Thyroid gland (tissue), 4 donors: ENCODE results near the gene ABCA13. TPM values are rescaled to one million over a fixed set of nuclear protein-coding genes. Genes with fewer than 3 reads are reported as not detected.

Experiments
- DNase-seq, 2 donors: peaks; one replicate each; pipeline ENCODE4 v3.0.0-alpha.2; 2019
- H3K27ac ChIP-seq, 3 donors: fragments of 200-600 bp; sonication (generic); 1 replicate in 2 of 3; 2 replicates in 1 of 3; pipeline ENCODE4 v1.5.1; 2016 to 2019; ENCODE audit warnings: mild to moderate bottlenecking in 1 of 3, moderate library complexity in 1 of 3
- H3K27me3 ChIP-seq: fragments of 200-600 bp; sonication (generic); one replicate; pipeline ENCODE4 v1.5.1; 2019
- H3K36me3 ChIP-seq, 2 donors: fragments of 200-600 bp; sonication (generic); one replicate each; pipeline ENCODE4 v1.5.1; 2016 to 2019
- H3K4me1 ChIP-seq, 2 donors: fragments of 200-600 bp; sonication (generic); one replicate each; pipeline ENCODE4 v1.5.1; 2017 to 2019
- H3K4me3 ChIP-seq, 3 donors: fragments of 200-600 bp; sonication (generic); replicated peaks in 1 of 3; 1 replicate in 2 of 3; 2 replicates in 1 of 3; pipeline ENCODE4 v1.5.1; 2016; ENCODE audit warnings: mild to moderate bottlenecking in 1 of 3
- H3K9me3 ChIP-seq: fragments of 200-600 bp; sonication (generic); one replicate; pipeline ENCODE4 v1.5.1; 2017
- POLR2A ChIP-seq, 2 donors: fragments of 450-650 bp; IDR thresholded peaks; one replicate each; pipeline ENCODE4 v1.6.1; 2017; ENCODE audit warnings: antibody characterized with exemption in 2 of 2, mild to moderate bottlenecking in 2 of 2, moderate library complexity in 1 of 2
- WGBS, 2 donors: methylation state at CpG; one replicate each; pipeline ENCODE4 v1.1.5; 2017; 5-methylcytosine and 5-hydroxymethylcytosine counted together
- intact Hi-C: fragments of 100-400 bp; cut with DNase I; formaldehyde crosslinking; loops from one replicate; pipeline ENCODE4 v1.15.1; 2023
- total RNA-seq, 4 donors: library from RNA; depleted of rRNA; stranded (reverse); fragments of >200 nt; gene quantifications; one replicate each; pipeline ENCODE4 v1.2.3, GENCODE V29; 2016
- TF ChIP-seq, protein P1 (sequence below), 6 experiments: fragments of 200-600 bp in 3 of 6; fragments of 450-650 bp in 3 of 6; sonication (generic) in 3 of 6; IDR thresholded peaks; one replicate each; pipeline ENCODE4 v1.5.1; 2016 to 2019; ENCODE audit warnings: antibody characterized with exemption in 6 of 6, mild to moderate bottlenecking in 2 of 6, inconsistent platforms in 1 of 6, moderate library complexity in 1 of 6

Gene ABCA13
- total RNA-seq, 4 donors from 2014 or later, result 7.6 to 13.3 (median 11.7) TPM

DNA sequence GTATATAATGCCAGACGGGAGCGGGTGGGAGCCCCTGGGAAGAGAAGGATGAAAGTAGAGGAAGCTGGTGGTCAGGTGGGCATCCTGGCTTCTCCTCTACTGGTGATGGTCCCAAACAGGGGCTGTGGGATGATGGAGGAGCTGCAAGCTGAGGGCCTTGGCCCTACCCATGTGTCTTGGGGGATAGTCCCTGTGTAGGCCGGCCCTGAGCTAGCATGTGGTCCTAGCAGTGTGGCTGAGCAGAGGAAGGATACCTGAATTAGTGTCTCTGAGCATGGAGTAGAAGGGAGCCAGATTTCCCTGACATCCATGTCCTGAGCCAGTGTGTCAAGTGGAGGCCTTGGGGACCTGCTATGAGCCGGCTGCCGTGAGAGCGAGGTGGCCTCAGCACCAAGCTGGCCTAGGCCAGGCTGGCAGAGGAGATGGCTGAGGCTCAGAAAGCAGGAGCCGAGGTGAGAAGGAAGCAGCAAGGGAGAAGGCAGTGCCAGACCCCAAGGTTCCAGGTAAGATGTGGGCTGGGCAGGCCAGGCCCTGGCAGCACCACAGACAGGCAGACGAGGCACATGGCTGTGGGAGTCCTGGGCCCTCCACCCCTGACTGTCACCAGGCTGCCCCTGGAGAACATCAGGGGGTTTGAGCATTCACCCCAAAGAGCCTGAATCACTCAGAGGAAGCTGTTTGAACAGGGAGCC lies 150.2 kb downstream of the ABCA13 start:
- Histone ChIP-seq H3K4me1 (no peaks in the 10 kb centered on the region), H3K36me3 (no peaks in the 10 kb centered on the region), H3K9me3 (no peaks in the 10 kb centered on the region), H3K4me3 (no peak overlapping the region), H3K27ac (no peak overlapping the region), H3K27me3 (no peaks in the 10 kb centered on the region)
- TF ChIP-seq, protein P1, sequence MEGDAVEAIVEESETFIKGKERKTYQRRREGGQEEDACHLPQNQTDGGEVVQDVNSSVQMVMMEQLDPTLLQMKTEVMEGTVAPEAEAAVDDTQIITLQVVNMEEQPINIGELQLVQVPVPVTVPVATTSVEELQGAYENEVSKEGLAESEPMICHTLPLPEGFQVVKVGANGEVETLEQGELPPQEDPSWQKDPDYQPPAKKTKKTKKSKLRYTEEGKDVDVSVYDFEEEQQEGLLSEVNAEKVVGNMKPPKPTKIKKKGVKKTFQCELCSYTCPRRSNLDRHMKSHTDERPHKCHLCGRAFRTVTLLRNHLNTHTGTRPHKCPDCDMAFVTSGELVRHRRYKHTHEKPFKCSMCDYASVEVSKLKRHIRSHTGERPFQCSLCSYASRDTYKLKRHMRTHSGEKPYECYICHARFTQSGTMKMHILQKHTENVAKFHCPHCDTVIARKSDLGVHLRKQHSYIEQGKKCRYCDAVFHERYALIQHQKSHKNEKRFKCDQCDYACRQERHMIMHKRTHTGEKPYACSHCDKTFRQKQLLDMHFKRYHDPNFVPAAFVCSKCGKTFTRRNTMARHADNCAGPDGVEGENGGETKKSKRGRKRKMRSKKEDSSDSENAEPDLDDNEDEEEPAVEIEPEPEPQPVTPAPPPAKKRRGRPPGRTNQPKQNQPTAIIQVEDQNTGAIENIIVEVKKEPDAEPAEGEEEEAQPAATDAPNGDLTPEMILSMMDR (IDR thresholded peaks at IDR 0.05), result no peak
- TF ChIP-seq POLR2A (IDR thresholded peaks at IDR 0.05), result no peak
- DNase-seq, result no peak
- intact Hi-C loops, result no loop called here
- WGBS, 2 donors, result 87 to 96% methylated on average over 7 to 8 of the region's 8 CpGs

DNA sequence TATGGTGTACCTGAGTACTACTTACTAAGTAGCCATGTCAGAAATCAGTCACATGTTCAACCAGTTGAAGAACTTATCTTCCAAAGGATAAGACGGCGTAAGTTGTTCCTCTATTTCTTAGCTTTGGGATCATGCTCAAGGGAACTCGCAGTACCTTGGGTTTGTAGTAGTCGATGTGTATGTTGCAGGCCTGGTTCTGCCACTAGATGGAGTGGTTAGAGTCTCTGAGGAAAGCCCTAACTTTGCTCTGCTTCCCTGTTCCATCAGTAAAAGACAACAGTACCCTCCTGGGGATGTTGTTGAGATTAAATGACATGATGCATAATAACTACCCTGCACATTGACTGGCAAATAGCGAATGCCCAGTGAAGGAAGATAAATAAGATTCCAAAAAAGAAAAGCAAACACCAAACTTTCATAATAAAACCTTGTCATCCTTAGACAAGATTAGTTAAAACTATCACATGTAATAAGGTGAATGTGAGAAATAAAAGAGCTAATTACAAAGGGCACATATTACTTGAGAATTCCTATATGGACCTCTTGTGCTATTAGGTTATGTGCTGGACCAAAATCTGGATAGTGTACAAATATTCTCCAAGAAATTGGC lies 165.9 kb downstream of the ABCA13 start:
- no peaks in the 10 kb centered on the region for H3K36me3 ChIP-seq
- no peak for TF ChIP-seq POLR2A (IDR thresholded peaks at IDR 0.05)
- TF ChIP-seq, protein P1 (IDR thresholded peaks at IDR 0.05), result peak in 3 of 6 experiments; percentile 17 to 33 (median 19)
- no peak overlapping the region for H3K27ac ChIP-seq
- H3K4me1 ChIP-seq, result no peaks in the 10 kb centered on the region
- peak in 1 of 2 donors; percentile 7 for DNase-seq
- intact Hi-C loops, result no loop called here
- no peaks in the 10 kb centered on the region for H3K9me3 ChIP-seq
- 51 to 66% methylated on average over 5 of the region's 5 CpGs for WGBS, 2 donors
- no peaks in the 10 kb centered on the region for H3K27me3 ChIP-seq
- no peak overlapping the region for H3K4me3 ChIP-seq

DNA sequence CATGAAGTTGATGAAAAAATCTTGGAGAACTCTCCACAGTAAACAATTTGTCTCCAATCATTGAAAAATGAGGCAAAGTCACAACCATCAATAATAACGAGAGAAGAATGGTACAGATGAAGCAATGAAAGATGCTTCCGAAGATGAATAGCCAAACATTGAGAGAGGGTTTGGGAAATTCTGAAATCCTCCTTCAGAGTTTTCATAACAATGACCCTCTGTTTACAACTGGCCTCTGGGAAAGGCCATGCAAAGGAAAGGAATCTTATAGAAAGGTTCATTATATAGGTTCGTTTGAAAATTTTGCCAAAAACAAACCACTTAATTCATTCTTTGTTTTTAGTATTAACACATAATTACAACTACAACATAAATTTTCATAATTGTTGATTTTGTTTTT lies 166.5 kb downstream of the ABCA13 start:
- H3K4me3 ChIP-seq, result no peak overlapping the region
- no peak overlapping the region for H3K27ac ChIP-seq
- DNase-seq, result no peak
- no peaks in the 10 kb centered on the region for H3K9me3 ChIP-seq
- H3K36me3 ChIP-seq, result no peaks in the 10 kb centered on the region
- WGBS, 2 donors, result 80 to 84% methylated on average over 3 of the region's 3 CpGs
- TF ChIP-seq, protein P1 (IDR thresholded peaks at IDR 0.05), result no peak
- TF ChIP-seq POLR2A (IDR thresholded peaks at IDR 0.05), result no peak
- no peaks in the 10 kb centered on the region for H3K4me1 ChIP-seq
- no peaks in the 10 kb centered on the region for H3K27me3 ChIP-seq
- intact Hi-C loops, result no loop called here

DNA sequence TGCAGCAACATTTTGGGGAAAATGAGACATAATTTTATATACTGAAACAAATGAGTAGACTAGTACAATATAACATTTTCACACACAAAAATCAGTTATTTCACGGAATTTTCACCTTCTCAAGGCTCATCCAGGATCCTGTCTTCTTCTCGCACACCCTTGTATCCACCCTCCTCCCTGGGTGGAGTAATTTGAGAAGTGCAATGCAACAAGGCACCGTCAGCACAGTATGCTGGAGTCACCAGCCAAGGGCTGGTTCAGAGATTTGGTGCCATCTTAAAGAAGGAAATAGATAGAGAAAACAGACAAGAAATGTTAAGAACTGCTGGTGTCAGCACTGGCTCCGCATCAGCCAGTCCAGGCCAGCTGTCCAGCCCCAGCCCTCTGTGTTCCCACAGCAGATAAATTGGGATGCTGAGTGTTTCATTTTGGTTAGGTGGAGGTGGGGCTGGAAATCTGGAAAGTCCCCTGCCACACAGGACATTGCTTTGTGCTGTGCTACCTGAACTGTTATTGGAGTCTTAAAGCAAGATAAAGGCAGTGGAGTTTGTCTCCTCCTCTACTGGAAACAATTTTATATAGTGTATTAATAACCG lies 176.1 kb downstream of the ABCA13 start:
- TF ChIP-seq, protein P1 (IDR thresholded peaks at IDR 0.05), result no peak
- TF ChIP-seq POLR2A (IDR thresholded peaks at IDR 0.05), result no peak
- H3K4me1 ChIP-seq, result no peaks in the 10 kb centered on the region
- no peaks in the 10 kb centered on the region for H3K36me3 ChIP-seq
- no peak overlapping the region for H3K4me3 ChIP-seq
- WGBS, 2 donors, result 87 to 91% methylated on average over 5 of the region's 5 CpGs
- H3K27me3 ChIP-seq, result no peaks in the 10 kb centered on the region
- no peaks in the 10 kb centered on the region for H3K9me3 ChIP-seq
- DNase-seq, result no peak
- intact Hi-C loops, result no loop called here
- H3K27ac ChIP-seq, result no peak overlapping the region

DNA sequence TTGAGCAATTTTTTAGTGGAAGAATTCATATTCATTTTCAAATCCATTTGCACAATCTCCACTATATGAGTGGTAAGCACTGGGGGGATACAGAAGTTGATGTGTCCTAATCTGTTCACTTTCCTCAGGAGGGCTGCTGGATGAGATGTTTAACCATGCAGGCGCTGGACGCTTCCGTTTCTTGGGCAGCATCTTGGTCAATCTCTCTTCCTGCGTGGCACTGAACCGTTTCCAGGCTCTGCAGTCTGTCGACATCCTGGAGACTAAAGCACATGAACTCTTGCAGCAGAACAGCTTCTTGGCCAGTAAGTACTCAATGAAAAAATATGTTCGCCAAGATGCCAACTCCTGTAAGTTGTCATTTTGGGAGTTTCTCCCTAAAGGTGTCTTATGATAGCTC lies 179.3 kb downstream of the ABCA13 start:
- Histone ChIP-seq H3K4me1 (no peaks in the 10 kb centered on the region), H3K27me3 (no peaks in the 10 kb centered on the region), H3K27ac (no peak overlapping the region), H3K9me3 (no peaks in the 10 kb centered on the region), H3K4me3 (no peak overlapping the region), H3K36me3 (no peaks in the 10 kb centered on the region)
- 82 to 87% methylated on average over 7 of the region's 7 CpGs for WGBS, 2 donors
- intact Hi-C loops, result no loop called here
- TF ChIP-seq, protein P1 (IDR thresholded peaks at IDR 0.05), result no peak
- DNase-seq, result no peak
